NCI-H446 treated with DMSO at 0.1 percent for 48 hours (cell line): ENCODE measurements around the gene EFCAB11.
A peak's percentile ranks its signal among the peaks of the same experiment; 100 is the strongest.
"Not testable (repeated sequence)": the region's sequence is repeated elsewhere in the genome, so short reads cannot be mapped to it uniquely, and the experiment has no call there.

ENCODE experiments used
- DNase-seq: peaks from one replicate; lab custom pipeline; 2025; lab: John Stamatoyannopoulos, UW

Gene EFCAB11

GRCh38 chr14:89911010-89911919, 43.3 kb downstream of the EFCAB11 start:
- no peak for DNase-seq

GRCh38 chr14:89910691-89911009, 43.9 kb downstream of the EFCAB11 start:
- DNase-seq: no peak

- DNase-seq: no peak
These were observed 44.9 kb downstream of the EFCAB11 start for GRCh38 chr14:89909586-89909985.

GRCh38 chr14:89908712-89909450, 45.6 kb downstream of the EFCAB11 start:
- DNase-seq: no peak

- DNase-seq: no peak
These were observed 46.9 kb downstream of the EFCAB11 start for GRCh38 chr14:89907655-89908054.

GRCh38 chr14:89906000-89906399, 48.5 kb downstream of the EFCAB11 start:
- no peak for DNase-seq

GRCh38 chr14:89903340-89903952, 51.1 kb downstream of the EFCAB11 start:
- DNase-seq: no peak

GRCh38 chr14:89902881-89903280, 51.6 kb downstream of the EFCAB11 start:
- no peak for DNase-seq

- no peak for DNase-seq
These were observed 53.7 kb downstream of the EFCAB11 start for GRCh38 chr14:89900802-89901201.

- no peak for DNase-seq
These were observed 54.4 kb downstream of the EFCAB11 start for GRCh38 chr14:89899917-89900663.

- DNase-seq: no peak
These were observed 55.2 kb downstream of the EFCAB11 start for GRCh38 chr14:89899291-89899690.

GRCh38 chr14:89893388-89893787, 61.1 kb downstream of the EFCAB11 start:
- DNase-seq: not testable (repeated sequence)

GRCh38 chr14:89892953-89893352, 61.6 kb downstream of the EFCAB11 start:
- no peak for DNase-seq

GRCh38 chr14:89891721-89892120, 62.8 kb downstream of the EFCAB11 start:
- not testable (repeated sequence) for DNase-seq

- DNase-seq: no peak
These were observed 63.5 kb downstream of the EFCAB11 start for GRCh38 chr14:89891055-89891454.

- no peak for DNase-seq
These were observed 63.9 kb downstream of the EFCAB11 start for GRCh38 chr14:89890589-89890988.

- peak; percentile 23 for DNase-seq
These were observed 64.9 kb downstream of the EFCAB11 start for GRCh38 chr14:89889626-89890025.

- no peak for DNase-seq
These were observed 69.8 kb downstream of the EFCAB11 start for GRCh38 chr14:89884761-89885160.

GRCh38 chr14:89881839-89882238, 72.7 kb downstream of the EFCAB11 start:
- DNase-seq: no peak

- DNase-seq: not testable (repeated sequence)
These were observed 80.4 kb downstream of the EFCAB11 start for GRCh38 chr14:89874091-89874490.

GRCh38 chr14:89870316-89870715, 84.2 kb downstream of the EFCAB11 start:
- no peak for DNase-seq

- DNase-seq: no peak
These were observed 84.9 kb downstream of the EFCAB11 start for GRCh38 chr14:89869606-89870005.
